Effector memory CD4-positive, alpha-beta T cell (primary cell): ENCODE data around the gene TTI1.

Source experiments
- DNase-seq, 3 donors: peaks; one replicate each; pipeline ENCODE4 v3.0.0-alpha.2; 2020
- H3K27ac ChIP-seq: 2 replicates; pipeline ENCODE4 v1.7.0; 2013; ENCODE audit warnings: mild to moderate bottlenecking, low read length, moderate library complexity; ENCODE audit not compliant: insufficient read depth, poor library complexity, severe bottlenecking
- H3K27me3 ChIP-seq: replicated peaks from 2 replicates; pipeline ENCODE4 v1.7.0; 2013; ENCODE audit warnings: mild to moderate bottlenecking, low read length; ENCODE audit not compliant: insufficient read depth, control insufficient read depth, poor library complexity, severe bottlenecking
- H3K36me3 ChIP-seq: 2 replicates; pipeline ENCODE4 v1.7.0; 2013; ENCODE audit warnings: mild to moderate bottlenecking, low read length, moderate library complexity; ENCODE audit not compliant: control insufficient read depth, insufficient read depth
- H3K4me1 ChIP-seq: 2 replicates; pipeline ENCODE4 v1.7.0; 2013; ENCODE audit warnings: low read length, mild to moderate bottlenecking; ENCODE audit not compliant: control insufficient read depth, insufficient read depth, poor library complexity, severe bottlenecking
- H3K4me3 ChIP-seq: 2 replicates; pipeline ENCODE4 v1.7.0; 2013; ENCODE audit warnings: low read length, low read depth, mild to moderate bottlenecking; ENCODE audit not compliant: insufficient read depth, poor library complexity, severe bottlenecking
- H3K9me3 ChIP-seq: 2 replicates; pipeline ENCODE4 v1.7.0; 2013; ENCODE audit warnings: mild to moderate bottlenecking, low read length, moderate library complexity; ENCODE audit not compliant: control insufficient read depth

The TTI1 gene

DNA sequence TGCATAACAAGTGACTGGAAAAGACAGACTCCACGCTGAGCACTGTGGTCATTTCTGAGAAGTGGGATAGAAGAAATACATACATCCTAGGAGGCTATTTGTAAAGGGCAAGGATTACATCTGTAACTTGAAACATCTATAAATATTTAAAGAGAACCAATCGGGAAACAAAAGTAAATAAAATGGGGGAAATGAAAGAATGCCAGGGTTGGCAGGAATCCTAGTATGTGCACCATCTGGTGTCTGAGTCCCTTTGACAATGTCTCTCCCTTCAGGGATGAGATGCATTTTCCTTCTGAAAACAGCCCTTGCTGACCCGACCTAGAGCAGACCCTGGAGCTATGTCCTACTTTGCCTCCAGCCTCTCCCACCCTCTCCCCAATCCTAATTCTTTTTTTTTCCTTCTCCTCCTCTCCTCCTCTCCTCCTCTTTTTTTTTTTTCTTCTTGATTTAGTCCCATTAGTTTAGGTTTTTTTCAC, 77.1 kb downstream of the TTI1 start:
- Histone ChIP-seq H3K4me3 (no peak overlapping the region), H3K4me1 (no peaks in the 10 kb centered on the region), H3K9me3 (no peaks in the 10 kb centered on the region), H3K36me3 (no peaks in the 10 kb centered on the region), H3K27me3 (no peaks in the 10 kb centered on the region), H3K27ac (no peak overlapping the region)
- DNase-seq: no peak

DNA sequence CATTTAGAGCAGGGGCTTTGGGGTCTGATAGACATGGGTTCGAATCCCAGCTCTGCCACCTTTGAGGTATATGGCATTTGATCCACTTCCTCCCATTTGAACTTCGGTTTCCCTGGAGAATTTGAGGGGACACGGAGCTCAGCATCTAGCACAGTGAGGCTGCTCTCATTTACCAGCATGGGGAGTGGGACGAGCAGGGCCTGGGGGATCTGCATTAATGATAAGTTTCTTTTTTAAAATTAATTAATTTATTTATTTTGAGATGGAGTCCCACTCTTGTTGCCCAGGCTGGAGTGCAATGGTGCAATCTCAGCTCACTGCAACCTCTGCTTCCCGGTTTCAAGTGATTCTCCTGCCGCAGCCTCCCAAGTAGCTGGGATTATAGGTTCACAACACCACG, 77.7 kb downstream of the TTI1 start:
- H3K4me1 ChIP-seq: no peaks in the 10 kb centered on the region
- no peaks in the 10 kb centered on the region for H3K27me3 ChIP-seq
- no peaks in the 10 kb centered on the region for H3K36me3 ChIP-seq
- no peak overlapping the region for H3K27ac ChIP-seq
- no peak overlapping the region for H3K4me3 ChIP-seq
- DNase-seq: no peak
- no peaks in the 10 kb centered on the region for H3K9me3 ChIP-seq

DNA sequence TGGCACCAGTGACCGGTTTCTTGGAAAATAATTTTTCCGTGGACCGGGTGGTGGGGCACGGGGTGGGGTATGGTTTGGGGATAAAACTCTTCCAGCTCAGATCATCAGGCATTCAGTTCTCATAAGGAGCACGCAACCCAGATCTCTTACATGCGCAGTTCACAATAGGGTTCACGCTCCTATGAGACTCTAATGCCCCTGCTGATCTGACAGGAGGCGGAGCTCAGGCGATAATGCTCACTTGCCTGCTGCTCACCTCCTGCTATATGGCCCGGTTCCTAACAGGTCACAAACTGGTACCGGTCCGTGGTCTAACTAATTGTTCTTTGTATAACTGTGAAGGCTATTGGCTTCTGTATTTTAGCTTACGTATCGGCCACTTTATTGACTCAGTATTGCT, 78.6 kb downstream of the TTI1 start:
- Histone ChIP-seq H3K36me3 (no peaks in the 10 kb centered on the region), H3K27me3 (no peaks in the 10 kb centered on the region), H3K4me1 (no peaks in the 10 kb centered on the region), H3K9me3 (no peaks in the 10 kb centered on the region), H3K4me3 (no peak overlapping the region), H3K27ac (no peak overlapping the region)
- no peak for DNase-seq

DNA sequence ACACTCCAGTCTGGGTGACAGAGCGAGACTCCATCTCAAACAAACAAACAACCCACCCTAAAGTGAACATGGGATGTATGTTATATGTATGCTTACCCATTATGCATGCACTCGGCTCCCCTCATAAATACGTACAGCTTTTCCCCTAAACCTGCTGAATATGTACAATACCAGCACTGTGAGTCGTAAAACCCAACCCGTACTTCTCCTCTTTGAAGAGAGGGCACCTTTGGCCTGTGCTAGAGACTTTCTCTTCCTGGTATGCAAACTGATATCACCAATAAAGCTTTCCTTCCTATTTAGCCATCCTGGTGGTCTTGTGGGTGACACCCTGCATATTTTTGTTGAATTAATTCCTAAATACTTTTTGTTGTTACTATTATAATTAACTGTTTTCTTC, 79.1 kb downstream of the TTI1 start:
- Histone ChIP-seq H3K27me3 (no peaks in the 10 kb centered on the region), H3K4me3 (no peak overlapping the region), H3K36me3 (no peaks in the 10 kb centered on the region), H3K9me3 (no peaks in the 10 kb centered on the region), H3K27ac (no peak overlapping the region), H3K4me1 (no peaks in the 10 kb centered on the region)
- DNase-seq: no peak

DNA sequence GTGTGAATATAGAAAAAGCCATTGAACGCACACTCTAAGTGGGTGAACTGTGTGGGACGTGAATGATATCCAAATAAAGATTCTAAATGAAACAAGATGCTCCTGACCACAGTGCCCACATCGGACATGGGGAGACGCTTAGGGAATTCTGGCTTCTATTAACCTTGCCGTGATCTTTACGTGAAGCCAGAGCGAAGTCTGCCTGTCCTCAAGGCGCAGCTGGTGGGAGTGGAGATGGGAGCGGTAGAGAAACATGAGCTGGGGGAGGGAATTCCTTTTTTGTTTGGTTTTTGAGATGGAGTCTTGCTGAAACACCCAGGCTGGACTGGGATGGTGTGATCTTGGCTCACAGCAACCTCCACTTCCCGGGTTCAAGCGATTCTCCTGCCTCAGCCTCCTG, 84.3 kb downstream of the TTI1 start:
- DNase-seq: no peak
- H3K9me3 ChIP-seq: no peaks in the 10 kb centered on the region

DNA sequence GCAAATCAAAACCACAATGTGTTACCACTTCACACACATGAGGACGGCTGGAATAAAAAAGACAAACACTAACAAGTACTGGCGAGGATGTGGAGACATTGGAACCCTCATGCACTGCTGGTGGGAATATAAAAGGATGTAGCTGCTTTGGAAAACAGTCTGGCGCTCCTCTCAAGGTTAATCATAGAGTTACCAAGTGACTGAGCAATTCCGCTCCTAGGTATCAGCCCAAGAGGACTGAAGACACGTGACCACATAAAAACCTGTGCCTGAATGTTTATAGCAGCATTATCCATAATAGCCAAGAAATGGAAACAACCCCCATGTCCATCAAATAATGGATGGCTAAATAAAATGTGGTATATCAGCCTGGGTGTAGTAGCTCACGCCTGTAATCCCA, 85.3 kb downstream of the TTI1 start:
- no peak for DNase-seq
- no peak overlapping the region for H3K27ac ChIP-seq
- H3K27me3 ChIP-seq: no peaks in the 10 kb centered on the region
- no peaks in the 10 kb centered on the region for H3K36me3 ChIP-seq
- H3K4me3 ChIP-seq: no peak overlapping the region
- no peaks in the 10 kb centered on the region for H3K4me1 ChIP-seq
- H3K9me3 ChIP-seq: no peaks in the 10 kb centered on the region

More for the DNA sequence above, 84.3 kb downstream of the TTI1 start:
- no peaks in the 10 kb centered on the region for H3K4me1 ChIP-seq
- no peaks in the 10 kb centered on the region for H3K36me3 ChIP-seq
- no peaks in the 10 kb centered on the region for H3K27me3 ChIP-seq
- H3K4me3 ChIP-seq: no peak overlapping the region
- no peak overlapping the region for H3K27ac ChIP-seq

DNA sequence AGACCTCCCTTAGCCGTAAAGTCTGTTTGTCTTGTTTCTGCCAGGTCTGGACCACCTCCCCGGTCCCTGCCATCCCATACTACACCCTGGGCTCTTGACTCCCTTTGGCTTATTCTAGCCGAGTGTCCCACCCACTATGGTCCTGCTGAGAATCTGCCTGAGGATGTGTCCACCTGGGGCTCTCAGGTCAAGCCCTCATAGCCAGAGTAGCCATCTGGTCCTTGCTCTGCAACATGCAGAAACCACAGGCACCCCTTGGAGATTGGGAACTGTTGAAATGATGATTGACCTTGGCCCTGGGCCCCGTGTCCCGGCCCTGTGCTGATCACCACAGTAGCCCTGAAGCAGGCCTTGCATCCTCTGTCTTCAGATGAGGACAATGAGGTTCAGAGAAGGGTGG, 86.3 kb downstream of the TTI1 start:
- Histone ChIP-seq H3K36me3 (no peaks in the 10 kb centered on the region), H3K4me1 (no peaks in the 10 kb centered on the region), H3K27me3 (no peaks in the 10 kb centered on the region), H3K9me3 (no peaks in the 10 kb centered on the region), H3K4me3 (no peak overlapping the region), H3K27ac (no peak overlapping the region)
- DNase-seq: no peak

DNA sequence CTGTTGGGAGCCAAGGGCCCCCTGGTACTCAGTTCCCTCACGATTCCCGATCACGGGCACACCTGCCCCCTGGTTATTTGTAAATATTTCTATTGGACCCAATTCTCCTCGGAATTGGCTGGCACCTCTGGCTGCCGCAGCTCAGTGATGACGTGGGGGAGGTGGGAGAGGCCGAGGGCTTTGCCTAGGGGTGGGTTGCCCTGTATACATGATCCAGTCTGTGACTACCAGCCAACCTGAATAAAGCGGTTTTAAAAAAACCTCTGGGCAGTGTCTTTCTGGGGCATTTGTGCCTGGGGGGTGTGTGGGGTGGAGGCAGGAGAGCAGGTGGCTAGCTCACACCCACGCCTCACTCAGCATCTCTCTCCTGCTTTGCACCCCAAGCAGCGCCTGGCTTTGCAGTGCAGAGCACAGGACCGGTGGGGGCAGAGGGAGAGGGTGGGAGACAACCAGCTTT, 88.1 kb downstream of the TTI1 start:
- Histone ChIP-seq H3K27me3 (no peaks in the 10 kb centered on the region), H3K4me1 (no peaks in the 10 kb centered on the region), H3K27ac (no peak overlapping the region), H3K36me3 (no peaks in the 10 kb centered on the region), H3K4me3 (no peak overlapping the region), H3K9me3 (no peaks in the 10 kb centered on the region)
- DNase-seq: no peak

DNA sequence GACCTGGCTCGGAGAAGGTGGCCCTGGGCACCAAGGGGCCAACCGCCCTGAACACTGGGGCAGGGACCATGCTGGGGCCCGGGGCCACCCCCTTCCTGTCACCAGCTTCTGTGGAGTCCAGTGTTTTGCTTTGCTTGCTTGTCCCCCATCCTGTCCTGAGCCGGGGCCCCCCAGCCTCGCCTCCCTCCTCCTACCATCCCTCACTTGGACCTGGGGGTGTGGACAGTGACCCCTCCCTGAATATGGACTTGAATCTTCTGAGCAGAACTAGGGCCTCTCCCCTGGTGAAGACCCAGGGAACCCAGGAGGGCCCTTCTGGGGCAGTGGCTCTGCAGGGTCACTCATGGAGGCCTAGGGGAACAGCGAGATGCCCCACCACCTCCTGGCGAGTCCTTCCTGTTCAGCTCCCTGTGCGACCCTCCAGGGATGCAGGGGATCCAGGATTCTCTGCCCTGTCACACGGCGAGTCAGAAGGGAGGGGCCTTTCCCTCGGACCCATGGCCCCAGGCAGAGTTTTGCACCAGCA, 88.7 kb downstream of the TTI1 start:
- no peaks in the 10 kb centered on the region for H3K36me3 ChIP-seq
- no peaks in the 10 kb centered on the region for H3K4me1 ChIP-seq
- no peak overlapping the region for H3K4me3 ChIP-seq
- H3K27me3 ChIP-seq: no peaks in the 10 kb centered on the region
- no peak overlapping the region for H3K27ac ChIP-seq
- DNase-seq: no peak
- no peaks in the 10 kb centered on the region for H3K9me3 ChIP-seq

DNA sequence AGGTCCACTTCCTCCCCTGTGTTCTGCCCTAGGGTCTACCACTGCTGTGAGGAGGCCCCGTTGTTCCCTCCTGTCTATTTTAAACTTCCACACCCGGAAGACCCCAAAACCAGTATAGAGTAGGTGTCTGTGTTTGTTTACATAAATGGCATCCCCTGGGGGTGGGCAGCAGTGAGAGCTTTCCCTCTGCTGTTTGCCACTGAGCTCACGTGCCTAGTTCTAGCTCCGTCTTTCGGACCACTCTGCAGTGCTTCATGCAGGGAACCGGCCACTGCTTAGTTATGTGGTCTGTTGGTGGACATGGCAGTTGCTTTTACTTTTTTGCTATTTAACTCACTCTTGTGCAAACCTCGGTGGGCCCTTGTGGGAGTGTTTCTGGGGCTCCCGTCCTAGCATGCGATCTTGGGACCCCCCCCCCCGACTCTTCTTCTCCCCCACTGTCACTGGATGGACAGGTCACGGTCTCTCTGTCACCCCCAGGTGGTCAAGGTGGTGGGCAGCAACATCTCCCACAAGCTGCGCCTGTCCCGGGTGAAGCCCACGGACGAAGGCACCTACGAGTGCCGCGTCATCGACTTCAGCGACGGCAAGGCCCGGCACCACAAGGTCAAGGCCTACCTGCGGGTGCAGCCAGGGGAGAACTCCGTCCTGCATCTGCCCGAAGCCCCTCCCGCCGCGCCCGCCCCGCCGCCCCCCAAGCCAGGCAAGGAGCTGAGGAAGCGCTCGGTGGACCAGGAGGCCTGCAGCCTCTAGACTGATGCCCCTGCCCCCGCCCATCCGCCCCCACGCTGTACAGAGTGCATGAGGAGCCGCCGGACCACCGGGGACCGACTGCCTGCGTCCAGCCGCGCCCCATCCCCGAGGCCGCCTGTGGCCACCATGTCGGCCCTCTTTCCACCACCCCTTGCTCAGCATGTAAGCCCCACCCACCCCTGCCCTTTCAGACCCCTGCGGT, 89.5 kb downstream of the TTI1 start:
- H3K36me3 ChIP-seq: no peaks in the 10 kb centered on the region
- H3K4me3 ChIP-seq: no peak overlapping the region
- H3K9me3 ChIP-seq: no peaks in the 10 kb centered on the region
- H3K4me1 ChIP-seq: no peaks in the 10 kb centered on the region
- no peak overlapping the region for H3K27ac ChIP-seq
- H3K27me3 ChIP-seq: no peaks in the 10 kb centered on the region
- DNase-seq: no peak
